ENCODE measurements around the gene GDA. TPM values are rescaled to one million over a fixed set of nuclear protein-coding genes. Genes with fewer than 3 reads are reported as not detected.

Gene GDA
- total RNA-seq, 6 donors from 2014 or later, result 0.44 to 3.6 TPM; not detected in 4

- Histone ChIP-seq H3K9me3 (no peaks in the 10 kb centered on the region), H3K36me3 (no peaks in the 10 kb centered on the region), H3K27me3 (no peaks in the 10 kb centered on the region), H3K4me3 (no peak overlapping the region), H3K27ac (no peak overlapping the region), H3K4me1 (no peaks in the 10 kb centered on the region)
- ATAC-seq (ENCODE audit: low FRiP score in 2 of 2) (no peak), DNase-seq (no peak)
- 79 to 82% methylated on average over 2 of the region's 2 CpGs for WGBS, 2 donors
- no peak for TF ChIP-seq POLR2A (IDR thresholded peaks at IDR 0.05)
- no peak for TF ChIP-seq CTCF (IDR thresholded peaks at IDR 0.05)
- no peak for TF ChIP-seq POLR2AphosphoS5 (IDR thresholded peaks at IDR 0.05)
- TF ChIP-seq EP300 (IDR thresholded peaks at IDR 0.05), result no peak
These were observed 10.0 kb upstream of the GDA start for GRCh38 chr9:72139226-72139625.

GRCh38 chr9:72140586-72140985, 8.7 kb upstream of the GDA start:
- WGBS, 2 donors, result 82 to 86% methylated on average over 4 of the region's 4 CpGs
- H3K27ac ChIP-seq, result no peak overlapping the region
- H3K36me3 ChIP-seq, result no peaks in the 10 kb centered on the region
- H3K9me3 ChIP-seq, result no peaks in the 10 kb centered on the region
- no peaks in the 10 kb centered on the region for H3K27me3 ChIP-seq
- TF ChIP-seq EP300 (IDR thresholded peaks at IDR 0.05), result no peak
- TF ChIP-seq POLR2A (IDR thresholded peaks at IDR 0.05), result no peak
- no peak for TF ChIP-seq CTCF (IDR thresholded peaks at IDR 0.05)
- no peak for TF ChIP-seq POLR2AphosphoS5 (IDR thresholded peaks at IDR 0.05)
- no peaks in the 10 kb centered on the region for H3K4me1 ChIP-seq
- H3K4me3 ChIP-seq, result no peak overlapping the region
- ATAC-seq (ENCODE audit: low FRiP score in 2 of 2), result no peak
- DNase-seq, result no peak

GRCh38 chr9:72141484-72141883, 7.8 kb upstream of the GDA start:
- Histone ChIP-seq H3K4me3 (no peak overlapping the region), H3K27me3 (no peaks in the 10 kb centered on the region), H3K9me3 (no peaks in the 10 kb centered on the region), H3K27ac (no peak overlapping the region), H3K4me1 (no peaks in the 10 kb centered on the region), H3K36me3 (no peaks in the 10 kb centered on the region)
- TF ChIP-seq POLR2AphosphoS5 (IDR thresholded peaks at IDR 0.05) (no peak), CTCF (IDR thresholded peaks at IDR 0.05) (no peak), POLR2A (IDR thresholded peaks at IDR 0.05) (no peak), EP300 (IDR thresholded peaks at IDR 0.05) (no peak)
- no peak for ATAC-seq (ENCODE audit: low FRiP score in 2 of 2)
- 71 to 85% methylated on average over 3 of the region's 3 CpGs for WGBS, 2 donors
- DNase-seq, result no peak

- ATAC-seq (ENCODE audit: low FRiP score in 2 of 2) (no peak), DNase-seq (no peak)
- TF ChIP-seq POLR2A (IDR thresholded peaks at IDR 0.05) (no peak), EP300 (IDR thresholded peaks at IDR 0.05) (no peak), CTCF (IDR thresholded peaks at IDR 0.05) (no peak), POLR2AphosphoS5 (IDR thresholded peaks at IDR 0.05) (no peak)
- Histone ChIP-seq H3K4me3 (no peak overlapping the region), H3K9me3 (no peaks in the 10 kb centered on the region), H3K4me1 (peaks cover 4 to 9% (median 8%) of the 10 kb centered on the region in 4 donors), H3K27me3 (peaks cover 0 to 7% (median 0%) of the 10 kb centered on the region in 4 donors), H3K36me3 (no peaks in the 10 kb centered on the region), H3K27ac (no peak overlapping the region)
- WGBS, 2 donors, result 87 to 89% methylated on average over 3 of the region's 3 CpGs
These were observed 4.3 kb upstream of the GDA start for GRCh38 chr9:72144756-72145492.

Data from upper lobe of left lung (tissue), 6 donors.